ENCODE measurements around the gene PTGIR.
A peak's percentile ranks its signal among the peaks of the same experiment; 100 is the strongest.

Gene PTGIR

GRCh38 chr19:46613525-46613924 lies 11.4 kb downstream of the PTGIR start:
- no peak for DNase-seq

GRCh38 chr19:46611776-46612175 lies 13.1 kb downstream of the PTGIR start:
- no peak for DNase-seq

GRCh38 chr19:46610851-46611770 lies 13.8 kb downstream of the PTGIR start:
- DNase-seq: peak; percentile 67

GRCh38 chr19:46610413-46610775 lies 14.5 kb downstream of the PTGIR start:
- DNase-seq: no peak

- DNase-seq: no peak
Measured at GRCh38 chr19:46609511-46610412, 15.1 kb downstream of the PTGIR start.

GRCh38 chr19:46608581-46609345 lies 16.1 kb downstream of the PTGIR start:
- DNase-seq: no peak

- no peak for DNase-seq
Measured at GRCh38 chr19:46608178-46608577, 16.7 kb downstream of the PTGIR start.

- DNase-seq: no peak
Measured at GRCh38 chr19:46607448-46607841, 17.4 kb downstream of the PTGIR start.

GRCh38 chr19:46606681-46607447 lies 18.0 kb downstream of the PTGIR start:
- DNase-seq: no peak

- no peak for DNase-seq
Measured at GRCh38 chr19:46606019-46606418, 18.9 kb downstream of the PTGIR start.

GRCh38 chr19:46605356-46605821 lies 19.5 kb downstream of the PTGIR start:
- no peak for DNase-seq

GRCh38 chr19:46604781-46605355 lies 20.0 kb downstream of the PTGIR start:
- no peak for DNase-seq

- no peak for DNase-seq
Measured at GRCh38 chr19:46603752-46604231, 21.1 kb downstream of the PTGIR start.

- peak; percentile 20 for DNase-seq
Measured at GRCh38 chr19:46603195-46603637, 21.7 kb downstream of the PTGIR start.

GRCh38 chr19:46602392-46603194 lies 22.3 kb downstream of the PTGIR start:
- no peak for DNase-seq

- DNase-seq: no peak
Measured at GRCh38 chr19:46601318-46602224, 23.3 kb downstream of the PTGIR start, which contains the start of gene CALM3. TSS of gene CALM3 (plus strand) at chr19:46601330. CDS start at chr19:46601435, 105 bp downstream.

GRCh38 chr19:46600384-46601317 lies 24.2 kb downstream of the PTGIR start:
- DNase-seq: peak; percentile 98

Measured in CD4-positive, alpha-beta T cell treated with Interleukin-17A for 1 hour (primary cell).